ENCODE results near the gene COP1.

DNA sequence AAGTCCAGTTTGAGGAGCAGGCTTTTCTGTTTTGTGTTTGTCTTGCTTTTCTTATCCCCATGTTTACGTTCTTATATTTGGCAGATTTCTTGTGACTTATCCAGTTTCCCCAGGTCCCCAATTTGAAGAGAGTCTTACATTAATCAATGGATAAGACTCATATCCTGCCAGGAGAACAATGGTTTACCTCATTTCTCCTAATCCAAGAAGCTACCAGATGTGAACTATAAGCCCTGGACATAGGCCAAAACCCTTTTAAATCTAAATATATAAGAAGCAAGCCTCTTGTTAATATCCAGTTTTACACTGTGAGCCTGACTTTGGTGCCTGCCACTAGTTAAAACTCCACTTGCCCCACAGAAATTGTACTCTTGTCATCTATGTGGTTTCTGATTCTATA is 15.1 kb upstream of the COP1 start:
- TF ChIP-seq, protein P1, sequence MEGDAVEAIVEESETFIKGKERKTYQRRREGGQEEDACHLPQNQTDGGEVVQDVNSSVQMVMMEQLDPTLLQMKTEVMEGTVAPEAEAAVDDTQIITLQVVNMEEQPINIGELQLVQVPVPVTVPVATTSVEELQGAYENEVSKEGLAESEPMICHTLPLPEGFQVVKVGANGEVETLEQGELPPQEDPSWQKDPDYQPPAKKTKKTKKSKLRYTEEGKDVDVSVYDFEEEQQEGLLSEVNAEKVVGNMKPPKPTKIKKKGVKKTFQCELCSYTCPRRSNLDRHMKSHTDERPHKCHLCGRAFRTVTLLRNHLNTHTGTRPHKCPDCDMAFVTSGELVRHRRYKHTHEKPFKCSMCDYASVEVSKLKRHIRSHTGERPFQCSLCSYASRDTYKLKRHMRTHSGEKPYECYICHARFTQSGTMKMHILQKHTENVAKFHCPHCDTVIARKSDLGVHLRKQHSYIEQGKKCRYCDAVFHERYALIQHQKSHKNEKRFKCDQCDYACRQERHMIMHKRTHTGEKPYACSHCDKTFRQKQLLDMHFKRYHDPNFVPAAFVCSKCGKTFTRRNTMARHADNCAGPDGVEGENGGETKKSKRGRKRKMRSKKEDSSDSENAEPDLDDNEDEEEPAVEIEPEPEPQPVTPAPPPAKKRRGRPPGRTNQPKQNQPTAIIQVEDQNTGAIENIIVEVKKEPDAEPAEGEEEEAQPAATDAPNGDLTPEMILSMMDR (IDR thresholded peaks at IDR 0.05): no peak
- TF ChIP-seq EZH2 (IDR thresholded peaks at IDR 0.05; ENCODE audit: borderline replicate concordance, insufficient read depth, low read depth, low read length, poor library complexity, severe bottlenecking): no peak
